Activated CD8-positive, alpha-beta memory T cell treated with anti-CD3 and anti-CD28 coated beads, Interleukin-2, amount 50 U/mL, for 48 hours (primary cell): ENCODE results near the gene ACAA1.

Source experiments
- DNase-seq: peaks from one replicate; pipeline ENCODE4 v3.0.0-alpha.2; 2020

Gene ACAA1

DNA sequence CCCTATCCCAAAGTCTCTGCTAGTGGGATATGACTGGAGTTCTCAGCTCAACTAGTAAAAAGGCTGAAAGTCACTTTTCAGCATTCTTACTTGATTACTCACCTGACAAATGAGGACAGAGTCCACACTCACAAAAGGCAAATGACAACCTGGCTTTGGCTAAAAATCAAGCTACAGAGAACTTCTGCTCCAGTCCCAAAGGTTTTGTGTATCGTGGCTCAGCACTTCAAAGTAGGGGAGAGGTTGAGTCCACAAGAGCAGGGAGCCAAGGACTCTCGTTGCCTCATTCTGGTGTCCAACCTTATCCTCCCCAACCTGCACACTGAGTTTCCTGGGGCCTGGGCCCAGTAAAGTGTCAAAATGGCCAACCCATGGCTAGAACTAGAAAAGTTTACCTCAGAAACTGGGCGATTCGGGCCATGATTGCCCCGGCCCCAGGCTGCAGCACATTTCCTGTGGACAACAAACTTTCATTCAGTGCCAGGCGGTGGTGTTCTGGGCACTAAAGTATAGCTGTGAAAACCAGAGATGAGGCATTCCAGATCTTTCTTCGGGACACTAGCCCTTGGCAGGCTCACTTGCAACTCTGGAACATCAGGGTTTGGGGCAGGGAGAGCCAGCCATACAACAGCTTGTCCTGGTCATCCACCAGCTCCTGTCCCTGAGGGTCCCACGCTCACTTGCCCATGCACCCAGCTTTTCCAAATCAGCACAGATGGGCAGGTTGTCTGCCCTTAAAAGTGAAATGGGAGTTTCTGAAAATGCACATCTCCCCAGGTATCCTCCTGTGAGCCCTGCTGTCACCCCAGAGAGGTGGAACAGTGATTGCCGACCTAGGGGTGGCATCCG, 3.1 kb downstream of the ACAA1 start:
- peak; percentile 34 for DNase-seq

DNA sequence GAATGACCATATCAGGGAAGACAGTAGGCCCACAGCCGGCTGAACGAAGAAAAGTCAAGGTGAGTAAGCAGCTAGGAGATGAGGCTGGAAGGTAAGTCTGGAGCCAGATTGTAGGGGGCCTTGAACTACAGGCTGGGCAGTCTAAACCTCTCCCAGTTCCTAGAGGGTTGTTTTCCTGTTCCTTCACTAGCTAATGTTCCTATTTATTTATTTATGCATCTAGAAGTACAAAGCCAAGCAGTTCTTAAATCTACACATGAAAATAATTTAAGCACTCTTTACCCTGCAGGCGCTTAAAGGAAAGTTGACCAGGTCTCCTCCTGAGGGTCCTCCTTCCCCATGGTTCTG, 3.7 kb downstream of the ACAA1 start:
- DNase-seq: no peak

DNA sequence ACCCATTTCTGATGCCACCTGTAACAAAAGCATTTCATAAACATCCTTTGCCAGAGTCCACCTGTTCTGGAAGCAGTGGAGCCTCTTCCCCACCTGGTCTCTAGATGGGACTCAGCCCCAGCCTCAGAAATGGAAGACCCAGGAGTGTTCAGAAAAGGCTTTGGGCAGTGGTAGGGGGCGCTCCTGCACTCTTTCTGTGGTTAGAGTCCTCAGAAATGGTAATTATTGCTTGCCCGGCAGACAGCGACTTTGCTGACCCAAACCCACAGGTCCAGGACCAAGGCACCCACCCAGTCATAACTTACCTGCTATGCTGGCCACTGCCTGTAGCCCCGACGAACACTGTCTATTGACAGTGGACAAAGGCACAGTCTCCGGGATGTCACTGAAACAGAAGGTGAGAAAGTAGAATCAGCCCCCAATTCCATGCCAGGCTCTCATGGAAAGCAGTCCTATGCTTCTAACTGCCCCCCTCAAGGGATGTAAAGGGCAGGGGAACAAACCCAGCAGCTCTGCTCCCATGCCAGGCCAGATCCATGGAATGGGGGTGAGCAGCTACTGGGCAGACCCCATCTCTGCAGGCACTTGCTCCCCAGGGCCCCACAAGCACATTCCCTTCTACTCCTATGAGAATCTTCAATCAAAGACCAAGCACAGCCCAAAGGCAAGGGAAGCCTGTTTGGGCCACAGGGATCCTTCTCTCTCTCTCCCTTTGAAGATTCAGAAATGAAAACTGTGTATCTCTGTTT, 5.1 kb downstream of the ACAA1 start:
- DNase-seq: no peak

DNA sequence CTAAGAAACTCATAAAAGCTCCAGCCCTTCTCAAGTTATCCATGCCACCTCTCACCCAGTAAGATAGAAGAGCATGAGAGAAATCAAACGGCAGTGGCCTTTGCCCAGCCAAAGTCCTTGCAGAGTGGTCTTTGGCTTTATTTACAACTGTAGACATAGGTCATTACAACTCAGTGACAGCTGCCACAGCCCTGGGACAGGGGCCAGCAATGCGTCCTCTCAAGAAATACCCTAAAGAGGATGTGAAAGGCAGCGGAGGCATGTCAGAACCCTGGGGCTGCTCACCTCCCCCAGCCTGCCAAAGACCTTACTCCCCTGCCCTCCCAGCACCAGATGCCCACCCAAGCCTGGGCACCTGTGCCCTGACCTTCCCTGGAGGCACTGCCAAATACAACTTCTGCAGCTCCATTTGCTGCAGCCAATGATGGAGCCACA, 6.3 kb downstream of the ACAA1 start:
- no peak for DNase-seq

DNA sequence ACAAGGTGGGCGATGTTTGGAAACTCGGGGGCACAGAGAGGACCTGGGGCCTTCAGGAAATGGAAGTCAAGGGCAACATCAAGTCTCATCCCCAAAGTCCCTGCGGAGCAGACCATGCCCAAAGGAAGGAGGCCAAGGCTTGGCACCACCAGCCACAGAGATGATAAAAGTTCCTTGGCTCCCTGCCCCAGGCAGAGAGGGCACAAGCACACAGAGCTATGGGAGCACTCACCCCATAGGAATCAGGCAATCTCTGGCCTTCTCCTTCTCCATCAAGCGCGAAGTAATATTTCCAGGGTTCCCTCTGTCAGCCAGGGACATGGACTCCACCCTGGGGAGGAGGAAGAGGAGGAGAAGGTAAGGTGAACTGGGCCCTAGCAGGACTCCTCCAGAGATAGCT, 7.9 kb downstream of the ACAA1 start:
- DNase-seq: peak; percentile 38

DNA sequence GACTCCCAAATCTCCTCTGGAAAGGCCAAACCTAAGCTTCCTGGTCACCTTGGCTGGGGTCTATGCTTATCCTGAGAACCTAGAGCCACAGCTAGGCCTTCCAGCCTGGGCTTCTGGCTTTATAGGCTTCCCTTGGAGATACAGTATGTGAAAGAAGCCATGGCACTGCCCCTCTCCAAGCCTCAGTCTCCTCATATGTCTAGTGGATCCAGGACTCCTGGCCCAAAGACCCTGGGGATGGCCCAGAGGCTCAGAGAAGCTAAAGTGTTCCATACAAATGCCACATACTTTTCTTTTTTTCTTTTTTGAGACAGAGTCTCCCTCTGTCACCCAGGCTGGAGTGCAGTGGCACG, 8.6 kb downstream of the ACAA1 start:
- DNase-seq: no peak

DNA sequence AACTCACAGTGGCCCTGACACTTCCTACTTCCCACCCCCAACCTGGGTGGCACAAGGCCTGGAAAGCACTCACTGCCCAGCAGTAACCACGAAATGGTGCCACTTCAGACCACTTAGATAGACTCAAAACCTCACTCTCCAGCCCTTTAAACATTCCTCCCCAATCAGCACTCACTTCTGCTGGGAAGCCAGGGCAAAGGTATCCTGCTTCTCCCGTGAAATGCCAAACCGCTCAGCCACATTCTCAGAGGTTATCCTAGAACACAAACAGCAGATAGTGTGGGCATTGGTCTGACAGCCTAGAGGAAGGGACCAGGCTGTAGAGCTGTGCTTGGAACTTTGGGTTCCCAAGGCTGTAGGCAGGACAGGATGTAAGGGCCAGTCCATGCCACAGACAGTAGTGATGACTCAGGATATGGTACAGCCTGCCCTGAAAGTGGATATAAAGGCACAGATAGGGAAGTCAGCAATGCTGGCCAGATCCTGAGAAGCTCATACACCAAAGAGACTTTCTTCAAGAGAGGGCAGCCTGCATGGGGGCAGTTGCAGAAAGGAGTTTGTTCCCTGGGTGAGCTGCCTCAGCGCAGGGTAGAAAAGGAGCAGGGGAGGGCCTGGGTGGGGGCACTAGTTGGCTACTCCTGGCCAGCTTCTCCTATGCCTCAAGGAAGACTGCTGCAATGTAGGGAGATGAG, 9.2 kb downstream of the ACAA1 start:
- no peak for DNase-seq

DNA sequence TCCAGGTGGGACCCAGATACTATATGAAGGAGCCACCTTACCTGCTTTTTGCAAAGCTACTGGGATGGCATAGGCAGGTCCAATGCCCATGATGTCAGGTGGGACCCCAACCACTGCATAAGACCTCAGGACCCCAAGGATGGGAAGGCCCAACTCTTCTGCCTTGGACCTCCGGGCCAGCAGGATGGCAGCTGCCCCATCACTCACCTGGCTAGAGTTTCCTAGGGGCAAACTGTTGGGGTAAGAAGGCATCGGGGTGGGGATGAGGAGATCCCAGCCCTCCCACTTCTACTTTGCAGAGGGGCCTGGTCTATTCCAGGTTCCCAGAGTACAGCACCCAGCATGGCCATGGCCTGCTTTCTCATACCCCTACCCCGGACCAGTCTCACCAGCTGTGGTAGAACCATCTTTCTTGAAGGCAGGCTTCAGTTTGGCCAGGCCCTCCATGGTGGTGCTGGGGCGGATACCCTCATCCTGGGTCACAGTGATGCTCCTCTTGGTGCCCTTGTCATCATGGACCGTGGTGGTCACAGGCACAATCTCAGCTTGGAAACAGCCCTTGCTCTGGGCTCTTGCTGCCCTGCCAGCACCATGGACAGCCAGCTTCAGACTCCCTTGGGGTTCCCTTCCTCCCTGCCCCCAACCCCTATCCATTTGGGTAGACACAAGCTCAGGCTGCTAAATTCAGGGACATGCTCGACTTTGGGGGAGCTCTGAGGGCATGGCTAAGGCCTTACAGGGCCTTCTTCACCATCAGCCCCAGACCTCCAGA, 10.6 kb downstream of the ACAA1 start:
- peak; percentile 38 for DNase-seq

DNA sequence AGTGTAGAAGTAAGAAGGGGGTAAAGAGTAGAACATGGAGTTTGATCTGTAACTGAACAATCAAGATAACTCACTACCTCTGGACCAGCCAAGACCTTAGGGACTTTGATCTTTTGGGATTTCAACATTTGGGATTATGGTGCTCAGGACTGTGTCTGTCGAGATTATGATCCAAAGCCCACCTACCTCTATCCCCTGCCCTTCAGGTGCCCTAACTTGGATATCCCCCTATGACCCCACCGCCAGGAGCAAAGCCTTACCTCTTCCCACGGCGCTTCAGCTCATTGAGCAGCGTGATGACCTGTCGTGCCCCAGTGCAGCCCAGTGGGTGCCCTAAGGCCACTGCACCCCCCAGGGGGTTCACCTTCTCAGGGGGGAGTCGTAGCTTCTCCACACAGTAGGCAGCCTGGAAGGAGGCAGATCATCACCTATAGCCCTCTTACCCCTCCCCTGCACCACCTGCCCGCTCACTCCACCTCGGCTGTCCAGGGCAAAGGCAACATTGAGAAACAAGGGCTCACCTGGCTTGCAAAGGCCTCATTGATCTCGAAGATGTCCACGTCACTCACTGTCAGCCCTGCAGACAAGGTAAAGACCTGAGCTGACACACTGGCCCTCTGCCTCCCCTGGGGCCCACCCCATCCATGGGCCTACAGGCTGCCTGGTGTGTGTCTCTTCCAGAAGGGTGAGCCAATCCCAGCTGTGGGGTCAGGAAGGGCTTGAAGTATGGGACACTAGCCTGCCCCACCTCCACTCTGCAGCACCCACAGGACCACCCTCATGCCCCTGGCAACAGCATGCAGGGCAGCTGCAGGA, 11.4 kb downstream of the ACAA1 start:
- DNase-seq: peak; percentile 41

DNA sequence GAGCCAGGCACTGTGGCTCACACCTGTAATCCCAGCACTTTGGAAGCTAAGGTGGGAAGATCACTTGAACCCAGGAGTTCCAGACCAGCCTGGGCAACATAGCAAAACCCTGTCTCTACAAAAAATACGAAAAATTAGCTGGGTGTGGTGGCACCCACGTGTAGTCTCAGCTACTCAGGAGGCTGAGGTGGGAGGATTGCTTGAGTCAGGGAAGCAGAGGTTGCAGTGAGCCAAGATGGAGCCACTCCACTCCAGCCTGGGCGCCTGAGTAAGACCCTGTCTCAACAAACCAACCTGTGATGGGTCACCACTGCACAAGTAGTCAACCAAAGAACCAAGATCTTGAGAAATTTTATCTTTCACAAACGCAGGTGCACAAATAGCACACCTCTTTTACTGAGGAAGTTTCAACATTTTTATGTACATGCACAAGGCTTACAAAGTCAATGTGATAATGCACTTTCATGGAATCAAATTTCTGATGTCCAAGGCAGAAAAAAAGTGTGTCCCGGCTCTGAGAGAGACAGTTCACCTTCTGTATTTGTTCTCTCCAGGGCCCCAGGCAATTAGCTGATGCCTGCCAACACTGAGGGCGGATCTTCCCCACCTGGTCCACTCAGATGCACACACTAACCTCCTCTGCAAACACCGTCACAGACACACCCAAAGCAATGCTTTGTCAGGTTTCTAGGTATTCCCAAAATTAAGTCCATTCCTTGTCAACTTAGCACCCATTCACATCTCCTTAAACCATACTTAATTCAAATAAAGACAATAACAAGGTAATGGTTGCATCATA, 12.4 kb downstream of the ACAA1 start:
- peak; percentile 34 for DNase-seq

DNA sequence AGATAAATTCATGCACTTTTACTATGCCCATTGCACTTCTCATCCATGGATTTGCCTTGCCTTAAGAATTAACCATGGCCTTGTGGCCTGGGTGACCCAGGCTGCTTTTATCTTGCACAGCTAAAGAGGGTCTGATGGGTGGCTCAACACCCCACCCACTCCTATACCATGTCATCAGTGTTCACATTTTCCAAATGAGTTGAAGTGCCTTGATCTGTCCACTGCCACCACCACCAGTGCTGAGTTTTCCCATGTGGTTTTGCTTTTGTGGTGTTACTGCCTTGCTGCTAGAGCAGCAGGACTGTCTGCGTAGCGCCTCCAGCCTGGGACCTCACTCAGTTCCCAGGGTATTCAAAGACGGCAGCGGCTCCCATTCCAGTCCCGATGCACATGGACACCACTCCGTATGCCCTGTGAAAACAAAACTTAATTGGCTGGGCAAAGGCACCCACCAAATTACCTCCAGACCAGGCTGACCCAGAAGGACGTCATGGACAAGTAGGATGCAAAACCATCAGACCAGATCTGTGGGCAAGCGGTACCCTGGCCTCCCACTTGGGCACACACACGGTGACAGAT, 14.1 kb downstream of the ACAA1 start:
- peak; percentile 36 for DNase-seq

DNA sequence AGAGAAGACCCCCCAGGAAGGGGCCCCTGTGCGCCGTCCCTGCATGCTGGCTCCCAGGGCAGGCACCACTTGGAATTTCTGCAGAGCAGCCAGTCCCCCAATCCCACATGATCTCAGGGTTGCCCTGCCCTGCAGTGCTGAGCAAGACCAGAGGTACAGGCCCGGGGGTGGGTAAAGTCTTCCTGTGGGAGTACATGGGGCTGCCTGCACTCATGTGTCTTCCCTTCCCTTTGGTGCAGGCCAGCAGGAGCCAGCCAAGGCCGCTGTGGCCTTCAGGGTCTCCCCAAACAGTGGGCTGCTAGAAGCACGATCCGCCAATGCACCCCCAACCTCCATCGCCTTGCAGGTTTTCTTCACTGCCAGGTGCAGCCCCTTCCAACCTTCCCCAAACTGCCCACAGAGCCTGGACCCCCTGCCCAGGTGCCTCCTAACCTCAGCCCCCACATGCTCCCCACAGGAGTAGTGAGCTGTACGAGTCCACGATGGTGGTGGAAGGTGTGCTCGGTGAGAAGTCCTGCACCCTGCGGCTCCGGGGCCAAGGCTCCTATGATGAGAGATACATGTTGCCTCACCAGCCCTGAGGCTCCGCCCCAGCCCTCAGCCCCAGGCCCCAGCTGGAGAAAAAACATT, 15.0 kb downstream of the ACAA1 start:
- peak; percentile 43 for DNase-seq

DNA sequence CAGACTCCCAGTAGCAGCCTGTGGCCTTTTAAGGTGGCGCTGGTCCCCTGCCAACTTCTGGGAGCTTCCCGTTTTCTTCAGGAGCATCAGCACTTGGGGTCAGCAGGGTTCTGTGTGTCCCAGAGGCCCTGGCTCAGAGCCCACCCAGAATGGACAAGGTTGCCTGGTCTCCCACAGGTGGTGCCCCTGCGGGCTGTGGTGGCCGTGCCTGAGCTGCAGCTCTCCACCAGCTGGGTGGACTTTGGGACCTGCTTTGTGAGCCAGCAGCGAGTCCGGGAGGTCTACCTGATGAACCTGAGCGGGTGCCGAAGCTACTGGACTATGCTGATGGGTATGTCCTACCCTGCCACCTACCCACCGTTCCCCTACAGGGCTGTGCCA, 15.5 kb downstream of the ACAA1 start:
- DNase-seq: no peak

DNA sequence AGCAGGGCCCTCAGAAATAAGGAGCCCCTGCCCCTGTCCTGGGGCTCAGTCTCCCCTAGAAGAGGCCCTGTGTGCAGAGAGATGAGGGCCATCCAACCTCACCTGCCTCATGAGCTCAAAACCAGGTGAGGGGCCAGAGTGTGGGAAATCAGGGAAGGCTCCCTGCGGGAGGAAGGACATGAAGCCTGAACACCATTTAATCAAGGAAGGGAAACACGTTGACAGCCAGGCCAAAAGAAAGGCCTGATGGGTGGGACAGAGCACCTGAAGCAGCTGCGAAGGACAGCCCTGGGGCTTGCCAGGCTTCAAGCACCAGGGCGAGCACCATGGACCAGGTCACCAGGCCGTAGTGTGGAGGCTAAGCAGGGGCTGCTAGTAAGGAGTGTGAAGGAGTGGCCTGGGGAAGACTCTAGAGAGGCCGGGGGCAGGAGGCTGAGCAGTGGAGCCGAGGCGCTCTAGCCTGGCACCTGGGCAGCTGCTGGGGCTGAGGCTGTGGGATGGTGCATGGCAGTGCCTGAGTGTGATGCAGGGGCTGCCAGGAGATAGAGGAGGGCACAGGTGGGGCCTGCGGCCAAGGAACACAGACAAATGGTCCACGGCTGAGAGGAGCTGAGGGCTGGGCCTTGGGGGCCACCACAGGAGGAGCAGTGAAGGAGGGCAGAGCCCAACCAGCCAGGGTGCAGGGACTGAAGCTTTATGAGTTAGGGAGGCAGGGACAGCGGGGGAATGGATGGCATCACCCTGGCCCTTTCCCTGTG, 16.1 kb downstream of the ACAA1 start:
- DNase-seq: no peak

DNA sequence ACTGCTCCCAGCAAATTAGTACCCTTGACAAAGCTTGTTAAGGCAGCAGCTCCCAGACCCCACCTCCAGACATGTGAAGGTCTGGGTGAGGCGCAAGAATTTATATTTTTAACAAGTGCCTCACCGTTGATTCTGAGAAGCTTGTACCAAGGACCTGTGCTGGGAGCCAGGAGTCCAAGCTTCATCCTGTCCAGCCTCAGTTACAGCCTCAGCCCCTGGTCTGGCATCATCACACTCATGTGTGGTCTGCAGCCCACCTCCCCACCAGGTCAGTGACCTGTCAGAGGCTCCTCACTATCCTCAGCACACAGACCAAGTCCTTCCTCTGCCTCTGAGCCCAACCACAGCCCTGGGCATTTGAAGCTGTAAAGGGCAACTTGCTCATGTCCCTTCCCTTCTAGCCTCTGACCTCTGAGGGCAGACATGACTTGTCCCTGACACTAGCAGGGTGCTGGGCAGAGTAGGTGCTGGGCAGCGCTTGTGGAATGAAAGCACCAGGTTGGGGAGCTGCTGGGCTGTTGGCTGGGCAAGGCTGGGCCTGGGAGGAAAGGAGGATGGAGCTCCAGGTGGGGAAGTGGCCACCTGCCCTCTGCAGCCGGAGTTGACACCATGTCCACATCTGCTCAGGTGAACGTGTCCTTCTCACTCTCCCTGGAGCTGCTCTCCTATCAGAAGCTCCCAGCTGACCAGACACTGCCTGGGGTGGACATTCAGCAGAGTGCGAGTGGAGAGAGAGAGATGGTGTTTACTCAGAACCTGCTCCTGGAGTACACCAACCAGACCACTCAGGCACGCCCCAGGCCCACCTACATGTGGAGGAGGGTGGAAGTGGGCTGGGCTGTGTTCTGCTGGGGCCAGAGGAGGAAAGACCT, 16.9 kb downstream of the ACAA1 start:
- DNase-seq: no peak

DNA sequence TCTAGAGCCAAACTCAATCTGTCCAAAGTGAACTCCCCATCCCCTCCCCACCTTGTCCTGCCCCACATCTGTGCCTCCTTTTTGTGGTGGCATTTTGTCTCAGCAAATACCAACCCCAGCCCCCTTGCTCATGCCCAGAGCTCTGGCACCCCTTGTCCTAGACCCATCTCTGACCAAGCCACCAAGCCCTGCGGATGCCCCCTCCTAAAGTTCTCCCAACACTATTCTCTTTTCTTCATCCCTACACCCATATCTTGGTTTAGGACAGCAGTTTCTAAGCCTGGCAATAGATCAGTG, 17.7 kb downstream of the ACAA1 start:
- no peak for DNase-seq

DNA sequence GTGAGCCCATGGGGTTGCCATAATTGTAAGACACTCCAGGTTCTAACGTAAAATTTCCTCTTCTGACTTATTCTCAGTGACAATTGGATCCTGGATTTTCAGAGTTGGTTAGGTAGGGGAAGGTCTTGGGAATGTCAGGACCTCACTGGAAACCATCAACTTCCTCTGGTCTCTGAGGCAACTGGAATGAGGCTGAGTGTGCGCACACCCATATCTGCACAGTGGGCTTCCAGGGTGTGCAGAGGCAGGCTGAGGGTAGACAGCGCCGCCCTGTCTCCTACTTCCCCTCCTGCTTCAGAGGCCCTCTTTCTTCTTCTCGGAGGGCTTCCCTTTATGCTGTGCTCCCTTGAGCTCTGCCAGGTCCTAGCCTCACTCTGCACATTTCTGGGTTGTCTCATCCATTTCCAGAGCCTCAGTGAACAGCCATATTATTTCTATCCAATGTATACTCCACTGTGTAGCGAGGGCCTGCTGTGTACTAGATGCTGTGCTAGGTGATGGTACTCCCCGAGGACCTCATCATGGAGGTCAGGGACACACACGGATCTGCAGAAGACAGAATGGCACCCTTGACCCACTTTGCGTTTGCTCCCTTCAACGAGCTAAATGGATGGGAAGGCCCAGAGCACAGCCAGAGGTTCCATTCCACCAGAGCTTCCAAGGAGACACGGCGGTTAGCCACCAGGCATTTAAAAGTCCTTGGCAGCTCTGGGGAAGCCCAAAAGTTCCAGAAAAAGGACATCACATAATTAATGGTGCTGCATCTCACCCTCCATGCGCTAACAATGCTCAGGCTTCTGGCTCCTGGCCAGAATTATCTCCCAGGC, 18.3 kb downstream of the ACAA1 start:
- no peak for DNase-seq
